Measurements from ENCODE around the gene BCL7C.

GRCh38 chr16:30874244-30874820 is 19.5 kb downstream of the BCL7C start:
- no peak for TF ChIP-seq CTCF (conservative IDR thresholded peaks at IDR 0.05; ENCODE audit: low read length)
- TF ChIP-seq EZH2phosphoT487 (IDR thresholded peaks at IDR 0.05; ENCODE audit: borderline replicate concordance): no peak

Data from Loucy (cell line).